ELF-1 (cell line): ENCODE data around the gene UMODL1.

ENCODE experiments used
- DNase-seq: peaks from one replicate; pipeline ENCODE4 v3.0.0-alpha.2; 2016; ENCODE audit warnings: low read depth, low spot score

The UMODL1 gene

GRCh38 chr21:42096566-42096965 is 25.4 kb downstream of the UMODL1 start:
- no peak for DNase-seq

- DNase-seq = no peak
Observed at GRCh38 chr21:42097274-42097673, 26.2 kb downstream of the UMODL1 start.

DNA sequence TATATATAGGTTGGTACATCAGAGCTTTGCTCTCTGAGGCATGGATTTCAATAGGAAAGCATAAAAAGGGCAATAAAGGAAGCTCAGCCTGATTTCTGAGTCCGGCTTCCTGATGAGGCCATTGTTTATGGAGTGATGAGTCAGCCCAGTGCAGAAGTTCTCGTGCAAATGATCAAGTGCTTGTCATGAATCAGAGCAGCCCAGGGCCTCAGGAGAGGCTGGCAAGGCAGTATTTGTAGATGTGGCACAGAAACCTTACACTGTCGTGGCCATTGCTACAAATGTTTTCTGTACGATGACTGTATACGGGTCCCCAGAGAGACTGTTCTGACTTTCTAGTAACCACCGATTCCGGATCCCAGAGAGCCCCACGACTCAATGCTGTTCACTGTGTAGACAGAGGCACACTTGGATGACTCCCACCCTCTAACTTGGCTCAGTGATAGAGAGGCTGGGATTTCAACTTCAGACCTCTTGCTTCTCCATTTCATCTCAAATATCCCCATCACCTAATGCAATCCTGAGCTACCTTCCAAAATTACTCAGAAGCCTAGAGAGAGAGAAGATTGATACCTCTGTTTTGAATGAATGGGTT is 26.8 kb downstream of the UMODL1 start:
- no peak for DNase-seq

DNA sequence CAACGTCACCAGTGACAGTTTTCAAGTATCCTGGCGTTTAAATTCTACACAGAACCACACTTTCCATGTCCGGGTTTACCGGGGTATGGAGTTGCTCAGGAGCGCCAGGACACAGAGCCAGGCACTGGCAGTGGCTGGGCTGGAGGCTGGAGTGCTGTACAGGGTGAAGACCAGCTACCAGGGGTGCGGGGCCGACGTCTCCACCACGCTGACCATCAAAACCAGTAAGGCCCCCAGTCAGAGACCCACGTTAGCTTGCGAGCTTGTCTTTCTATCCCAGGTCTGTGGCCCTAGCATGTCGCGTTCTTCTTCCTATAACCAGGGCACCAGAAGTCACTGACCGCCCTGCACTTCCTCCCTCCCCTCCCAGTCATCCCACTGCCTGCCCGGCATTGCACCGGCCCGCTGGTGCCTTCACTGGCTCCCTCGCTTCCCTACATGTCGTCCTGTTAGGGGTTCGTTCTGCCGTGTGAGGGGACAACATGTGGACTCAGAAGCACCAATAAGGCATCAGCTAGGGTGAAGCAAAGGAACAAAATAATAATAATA is 27.9 kb downstream of the UMODL1 start:
- DNase-seq = no peak

DNA sequence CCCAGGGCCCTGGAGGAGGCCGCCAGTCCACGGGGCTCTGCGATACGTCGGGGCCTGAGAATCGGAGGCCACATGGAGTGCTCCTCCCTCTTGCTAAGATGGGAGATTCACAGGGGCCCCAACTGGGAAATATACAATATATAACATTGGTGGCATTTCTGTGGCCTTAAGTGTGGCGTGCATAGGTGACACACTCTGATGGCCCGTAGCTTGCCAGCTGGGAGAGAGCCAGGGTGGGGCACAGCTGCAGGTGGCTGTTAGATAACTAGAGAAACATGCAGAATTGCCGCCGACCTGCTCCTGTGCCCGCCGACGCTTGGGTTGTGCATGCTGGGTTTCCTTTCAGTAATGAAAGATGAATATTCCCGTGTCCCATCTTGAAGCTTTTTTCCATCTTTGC is 30.1 kb downstream of the UMODL1 start:
- no peak for DNase-seq

DNA sequence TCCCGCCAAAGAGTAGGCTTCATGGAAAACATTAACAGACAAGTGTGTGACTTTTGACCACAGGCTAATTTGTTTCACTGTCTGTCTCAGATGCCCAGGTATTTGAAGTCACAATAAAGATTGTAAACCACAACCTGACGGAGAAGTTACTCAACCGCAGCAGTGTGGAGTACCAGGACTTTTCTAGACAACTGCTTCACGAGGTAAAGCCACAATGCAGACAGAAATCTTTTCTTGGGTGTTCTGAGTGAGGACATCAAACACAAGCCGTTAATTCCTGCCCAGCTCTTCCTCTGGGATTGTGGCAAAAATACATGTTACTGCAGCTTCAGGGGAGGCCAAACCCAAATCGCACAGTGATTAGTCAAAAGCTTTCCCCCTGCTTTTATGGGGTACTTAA is 31.0 kb downstream of the UMODL1 start:
- no peak for DNase-seq

GRCh38 chr21:42102526-42102925 is 31.4 kb downstream of the UMODL1 start:
- no peak for DNase-seq

DNA sequence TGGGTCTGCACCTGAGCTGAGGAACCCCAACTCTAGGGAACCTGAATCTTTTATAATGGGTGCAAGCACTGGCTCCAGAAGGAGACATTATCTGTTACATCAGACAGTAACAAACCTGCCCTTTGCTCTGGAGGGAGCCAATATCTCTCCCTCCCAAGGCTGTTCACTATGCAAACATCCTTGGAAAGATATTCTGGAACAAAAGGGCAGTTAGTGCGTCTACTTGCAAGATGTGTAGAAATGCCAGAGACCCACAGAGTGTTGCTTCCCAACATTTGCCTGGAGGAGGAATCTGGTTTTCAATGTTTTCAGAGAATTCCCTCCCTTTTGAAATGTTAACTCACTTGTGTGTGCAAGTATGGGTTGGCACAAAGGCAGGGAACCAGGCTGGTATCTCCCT is 31.9 kb downstream of the UMODL1 start:
- no peak for DNase-seq

GRCh38 chr21:42103843-42104242 is 32.7 kb downstream of the UMODL1 start:
- no peak for DNase-seq

GRCh38 chr21:42105476-42106315 is 34.6 kb downstream of the UMODL1 start:
- DNase-seq = no peak

DNA sequence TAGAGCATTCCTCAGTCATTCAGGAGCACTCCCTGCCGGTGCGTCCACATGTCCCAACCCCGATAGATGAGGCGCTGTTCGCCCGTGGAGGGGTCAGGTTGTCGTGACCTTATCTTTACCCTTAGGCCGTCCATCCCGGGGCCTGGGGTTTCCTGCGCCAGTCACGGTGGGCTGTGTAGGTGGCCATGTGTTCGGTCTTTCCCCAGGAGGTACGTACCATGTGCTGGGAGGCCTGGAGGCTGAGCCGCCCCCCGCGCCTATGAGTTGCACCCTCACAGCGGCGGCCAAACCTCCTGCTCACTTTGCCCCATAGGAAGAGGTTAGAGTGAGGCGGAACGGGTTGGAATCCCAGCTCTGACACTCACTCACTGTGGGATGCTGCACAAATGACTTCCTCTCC is 35.3 kb downstream of the UMODL1 start:
- DNase-seq = no peak

GRCh38 chr21:42107177-42107880 is 36.2 kb downstream of the UMODL1 start:
- no peak for DNase-seq

GRCh38 chr21:42107881-42108553 is 36.9 kb downstream of the UMODL1 start:
- peak; percentile 86 for DNase-seq

DNA sequence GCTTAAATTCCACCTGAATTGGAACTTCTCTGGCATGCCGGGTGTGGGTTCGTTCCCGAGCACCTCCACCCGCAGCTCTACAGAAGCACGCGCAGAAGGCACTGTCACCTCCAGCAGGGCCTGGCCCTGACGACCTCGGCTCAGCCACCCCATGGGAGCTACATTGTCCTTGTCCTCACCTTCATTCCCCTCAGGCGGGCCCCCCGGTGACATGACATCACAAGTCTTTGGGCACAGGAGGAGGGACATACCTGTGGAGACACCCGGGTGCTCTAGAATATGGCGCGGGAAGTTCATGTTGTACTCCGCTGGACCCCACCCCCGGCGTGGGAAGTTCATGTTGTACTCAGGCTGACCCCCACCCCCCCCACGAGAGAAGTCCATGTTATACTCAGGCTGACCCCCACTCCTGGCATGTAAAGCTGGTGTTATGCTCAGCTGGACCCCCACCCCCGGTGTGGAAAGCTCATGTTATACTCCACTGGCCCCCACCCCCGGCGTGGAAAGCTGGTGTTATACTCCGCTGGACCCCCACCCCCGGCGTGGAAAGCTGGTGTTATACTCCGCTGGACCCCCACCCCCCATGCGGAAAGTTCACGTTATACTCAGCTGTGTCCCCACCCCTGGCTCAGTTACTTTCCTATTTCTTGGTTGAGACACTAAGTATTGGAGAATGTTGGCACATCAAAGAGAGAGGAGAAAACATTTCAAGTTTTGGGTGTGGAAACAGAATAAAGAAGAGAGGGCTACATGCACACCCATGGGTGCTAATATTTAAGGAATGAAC is 37.6 kb downstream of the UMODL1 start:
- DNase-seq = no peak

- no peak for DNase-seq
Observed at GRCh38 chr21:42109473-42109872, 38.4 kb downstream of the UMODL1 start.

DNA sequence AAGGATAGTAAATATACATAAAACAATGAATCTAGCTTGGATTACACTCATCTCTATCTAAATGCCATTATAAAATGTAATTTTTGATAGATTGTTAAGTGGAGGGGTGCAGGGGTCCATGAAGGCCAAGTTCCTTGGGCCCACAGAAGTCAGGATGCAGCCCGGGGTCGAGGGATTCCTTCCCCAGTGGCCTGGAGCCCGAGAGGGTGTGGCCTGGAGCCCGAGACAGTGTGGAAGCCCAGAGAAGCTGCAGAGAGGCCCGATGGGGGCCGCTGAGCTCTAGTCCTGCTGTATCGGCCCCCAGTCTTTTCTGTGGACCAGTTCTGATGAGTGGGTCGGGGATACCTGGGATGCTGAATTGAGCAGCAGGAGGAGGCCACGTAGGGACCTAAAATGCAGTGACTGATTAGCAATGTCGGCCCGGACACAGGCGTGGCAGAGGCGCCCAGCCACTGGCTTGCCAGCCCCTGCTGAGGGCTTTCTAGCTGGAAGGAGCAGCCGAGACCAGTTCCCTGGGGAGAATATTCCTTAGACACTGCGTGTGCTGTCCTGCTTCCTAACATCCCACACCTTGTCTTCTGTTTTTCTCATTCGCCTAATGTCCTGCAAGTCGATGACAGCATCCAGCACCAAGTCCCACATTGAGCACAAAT is 38.9 kb downstream of the UMODL1 start:
- no peak for DNase-seq

- DNase-seq = no peak
Observed at GRCh38 chr21:42110691-42111469, 39.8 kb downstream of the UMODL1 start.

- DNase-seq = no peak
Observed at GRCh38 chr21:42111470-42111743, 40.3 kb downstream of the UMODL1 start.

GRCh38 chr21:42111811-42112210 is 40.7 kb downstream of the UMODL1 start:
- DNase-seq = no peak

DNA sequence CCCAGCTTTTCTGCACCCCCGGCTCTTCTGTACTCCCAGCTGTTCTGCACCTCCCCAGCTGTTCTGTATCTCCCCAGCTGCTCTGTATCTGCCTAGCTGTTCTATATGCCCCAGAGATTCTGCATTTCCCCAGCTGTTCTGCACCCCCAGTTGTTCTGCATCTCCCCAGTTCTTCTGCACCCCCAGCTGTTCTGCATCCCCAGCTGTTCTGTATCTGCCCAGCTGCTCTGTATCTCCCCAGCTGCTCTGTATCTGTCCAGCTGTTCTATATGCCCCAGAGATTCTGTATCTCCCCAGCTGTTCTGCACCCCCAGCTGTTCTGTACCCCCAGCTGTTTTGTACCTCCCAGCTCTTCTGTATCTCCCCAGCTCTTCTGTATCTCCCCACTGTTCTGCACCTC is 41.1 kb downstream of the UMODL1 start:
- no peak for DNase-seq
